ENCODE results near the gene HOXC5. TPM values are rescaled to one million over a fixed set of nuclear protein-coding genes. Genes with fewer than 3 reads are reported as not detected.

The HOXC5 gene
- total RNA-seq, 2 experiments from 2014 or later, result not detected

DNA sequence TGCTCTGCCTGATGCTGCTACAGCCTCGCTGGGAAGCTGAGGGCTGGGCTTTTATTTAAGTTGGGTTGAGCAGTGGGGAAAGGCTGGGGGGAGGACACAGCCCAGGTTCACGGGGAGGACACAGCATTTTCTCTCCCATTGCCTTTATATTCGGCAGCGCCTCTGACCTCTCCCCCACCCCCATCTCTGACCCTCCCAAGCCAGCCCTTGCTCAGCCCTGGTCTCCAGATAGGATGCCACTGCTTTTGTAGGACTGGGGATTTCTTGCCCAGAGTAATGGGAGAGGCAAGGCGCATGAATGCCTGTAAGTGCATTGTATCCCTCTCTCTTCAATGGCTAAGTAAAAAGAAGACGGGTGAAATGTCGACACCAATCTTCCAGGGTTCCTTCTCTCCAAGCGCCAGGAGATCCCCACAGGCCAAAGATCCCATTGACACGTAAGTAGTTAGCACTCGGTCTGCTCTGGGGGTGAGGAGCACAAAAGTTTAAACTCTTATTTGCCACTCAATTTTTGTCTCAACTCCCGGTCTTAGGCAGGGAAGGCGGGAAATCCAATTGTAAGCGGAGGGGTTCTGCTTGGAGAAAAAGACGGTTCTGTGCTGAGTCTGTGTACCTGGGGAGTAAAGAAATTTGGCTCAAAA, 25.4 kb downstream of the HOXC5 start:
- DNase-seq (no peak), ATAC-seq (ENCODE audit: poor library complexity) (no peak)
- Mint-ChIP-seq H3K9me3 (no peaks in the 10 kb centered on the region), H3K27ac (no peak overlapping the region), H3K36me3 (ENCODE audit: low read depth) (no peaks in the 10 kb centered on the region), H3K27me3 (peaks cover 96% of the 10 kb centered on the region), H3K4me3 (no peak overlapping the region), H3K4me1 (ENCODE audit: low read depth) (peaks cover 12% of the 10 kb centered on the region)
- CTCF ChIA-PET, result interaction anchor here (1.3 kb wide), 1 partner anchor 143 kb away, joined by 4 read pairs; no protein-coding TSS in a partner anchor
- Histone ChIP-seq H3K9me3 (ENCODE audit: control insufficient read depth in 1 of 2, insufficient read depth in 1 of 2, low read length in 2 of 2) (peaks cover 0 to 6% of the 10 kb centered on the region in 2 experiments), H3K4me1 (ENCODE audit: insufficient read depth, low read length) (peaks cover 13% of the 10 kb centered on the region), H3K27ac (ENCODE audit: low read depth in 1 of 2, low read length in 2 of 2) (no peak overlapping the region), H3K27me3 (ENCODE audit: control insufficient read depth in 1 of 2, insufficient read depth in 2 of 2, low read length in 2 of 2) (peaks cover 73 to 75% of the 10 kb centered on the region in 2 experiments), H3K36me3 (ENCODE audit: insufficient read depth, low read length) (no peaks in the 10 kb centered on the region), H3K4me3 (ENCODE audit: low read length) (no peak overlapping the region)
- POLR2A ChIA-PET, result no interaction called here
- intact Hi-C loops (cut with DNase I, micrococcal nuclease), result no loop called here
- TF ChIP-seq, protein P1, sequence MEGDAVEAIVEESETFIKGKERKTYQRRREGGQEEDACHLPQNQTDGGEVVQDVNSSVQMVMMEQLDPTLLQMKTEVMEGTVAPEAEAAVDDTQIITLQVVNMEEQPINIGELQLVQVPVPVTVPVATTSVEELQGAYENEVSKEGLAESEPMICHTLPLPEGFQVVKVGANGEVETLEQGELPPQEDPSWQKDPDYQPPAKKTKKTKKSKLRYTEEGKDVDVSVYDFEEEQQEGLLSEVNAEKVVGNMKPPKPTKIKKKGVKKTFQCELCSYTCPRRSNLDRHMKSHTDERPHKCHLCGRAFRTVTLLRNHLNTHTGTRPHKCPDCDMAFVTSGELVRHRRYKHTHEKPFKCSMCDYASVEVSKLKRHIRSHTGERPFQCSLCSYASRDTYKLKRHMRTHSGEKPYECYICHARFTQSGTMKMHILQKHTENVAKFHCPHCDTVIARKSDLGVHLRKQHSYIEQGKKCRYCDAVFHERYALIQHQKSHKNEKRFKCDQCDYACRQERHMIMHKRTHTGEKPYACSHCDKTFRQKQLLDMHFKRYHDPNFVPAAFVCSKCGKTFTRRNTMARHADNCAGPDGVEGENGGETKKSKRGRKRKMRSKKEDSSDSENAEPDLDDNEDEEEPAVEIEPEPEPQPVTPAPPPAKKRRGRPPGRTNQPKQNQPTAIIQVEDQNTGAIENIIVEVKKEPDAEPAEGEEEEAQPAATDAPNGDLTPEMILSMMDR (IDR thresholded peaks at IDR 0.05), result no peak

DNA sequence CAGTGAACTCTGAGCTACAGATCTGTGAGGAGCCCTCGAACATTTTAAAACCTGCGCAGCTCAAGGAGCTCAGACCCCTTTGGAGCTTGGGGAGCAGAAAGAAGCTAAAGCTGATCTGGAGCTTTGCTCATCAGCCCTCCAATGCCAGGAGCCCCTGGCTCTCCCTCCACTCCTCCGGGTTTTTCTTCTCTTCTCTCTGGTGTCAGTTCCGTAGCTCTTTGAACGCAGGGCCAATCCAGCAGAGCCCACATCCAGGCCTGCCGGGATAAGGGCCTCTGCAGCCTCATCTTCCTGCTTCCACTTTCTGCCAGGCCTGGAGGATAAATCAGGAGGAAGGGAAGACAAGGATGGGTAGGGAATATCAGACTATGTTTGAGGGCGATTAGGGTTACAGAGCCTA, 26.8 kb downstream of the HOXC5 start:
- CTCF ChIA-PET, result interaction anchor here (0.7 to 1.3 kb wide), 2 partner anchors 142 to 444 kb away, joined by 4 read pairs; no protein-coding TSS in a partner anchor
- H3K27ac ChIP-seq (ENCODE audit: low read depth in 1 of 2, low read length in 2 of 2), result no peak overlapping the region
- peaks cover 95% of the 10 kb centered on the region for H3K27me3 Mint-ChIP-seq
- H3K36me3 ChIP-seq (ENCODE audit: insufficient read depth, low read length), result no peaks in the 10 kb centered on the region
- H3K27me3 ChIP-seq (ENCODE audit: control insufficient read depth in 1 of 2, insufficient read depth in 2 of 2, low read length in 2 of 2), result peaks cover 71 to 76% of the 10 kb centered on the region in 2 experiments
- DNase-seq (no peak), ATAC-seq (ENCODE audit: poor library complexity) (no peak)
- TF ChIP-seq, protein P1 (IDR thresholded peaks at IDR 0.05), result no peak
- peaks cover 2% of the 10 kb centered on the region for H3K4me1 Mint-ChIP-seq (ENCODE audit: low read depth)
- no peak overlapping the region for H3K27ac Mint-ChIP-seq
- POLR2A ChIA-PET, result no interaction called here
- no peaks in the 10 kb centered on the region for H3K36me3 Mint-ChIP-seq (ENCODE audit: low read depth)
- H3K4me3 ChIP-seq (ENCODE audit: low read length), result no peak overlapping the region
- H3K4me1 ChIP-seq (ENCODE audit: insufficient read depth, low read length), result peaks cover 2% of the 10 kb centered on the region
- H3K4me3 Mint-ChIP-seq, result no peak overlapping the region
- no peaks in the 10 kb centered on the region for H3K9me3 Mint-ChIP-seq
- peaks cover 0 to 4% of the 10 kb centered on the region in 2 experiments for H3K9me3 ChIP-seq (ENCODE audit: control insufficient read depth in 1 of 2, insufficient read depth in 1 of 2, low read length in 2 of 2)
- intact Hi-C loops (cut with DNase I, micrococcal nuclease), result no loop called here

DNA sequence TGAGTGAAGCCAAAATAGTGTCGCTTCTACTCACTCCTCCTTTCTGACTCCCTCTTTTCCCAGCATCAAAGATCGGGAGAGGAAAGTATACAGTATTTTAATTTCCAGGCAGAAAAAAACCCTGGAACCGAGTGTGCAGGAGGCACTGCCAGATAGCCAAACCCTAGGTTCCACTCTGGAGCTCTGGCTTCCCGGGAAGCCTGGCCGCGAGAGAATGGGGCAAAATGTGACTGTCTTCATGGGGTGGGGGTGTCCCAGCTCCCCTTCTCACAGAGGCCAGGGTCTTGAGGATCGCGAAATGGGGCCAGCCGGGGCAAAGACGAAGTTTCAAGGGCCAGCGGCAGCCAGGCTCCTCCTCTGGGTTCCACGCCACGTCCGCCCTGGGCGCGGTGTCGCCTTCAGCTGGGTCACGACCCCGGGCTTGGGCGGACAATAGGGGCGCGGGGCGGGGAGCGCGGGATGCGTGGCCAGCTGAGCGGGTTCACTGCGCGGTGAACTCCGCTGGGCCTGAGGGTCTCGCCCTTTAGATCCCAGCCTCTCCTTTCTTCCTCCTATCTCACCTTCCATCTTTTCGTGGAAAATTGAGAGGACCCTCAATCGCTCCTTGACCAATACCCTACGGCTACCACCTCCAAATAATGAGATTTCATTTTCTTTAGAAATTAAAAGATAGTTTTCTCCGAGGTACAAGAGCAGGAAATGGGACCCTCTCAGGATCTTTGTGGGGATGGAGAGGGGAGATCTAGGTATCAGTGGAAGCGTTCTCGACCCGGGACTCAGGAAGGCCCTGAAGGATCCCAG, 27.5 kb downstream of the HOXC5 start:
- Histone ChIP-seq H3K27ac (ENCODE audit: low read depth in 1 of 2, low read length in 2 of 2) (no peak overlapping the region), H3K36me3 (ENCODE audit: insufficient read depth, low read length) (no peaks in the 10 kb centered on the region), H3K4me1 (ENCODE audit: insufficient read depth, low read length) (no peaks in the 10 kb centered on the region), H3K27me3 (ENCODE audit: control insufficient read depth in 1 of 2, insufficient read depth in 2 of 2, low read length in 2 of 2) (peaks cover 68 to 73% of the 10 kb centered on the region in 2 experiments), H3K9me3 (ENCODE audit: control insufficient read depth in 1 of 2, insufficient read depth in 1 of 2, low read length in 2 of 2) (peaks cover 0 to 4% of the 10 kb centered on the region in 2 experiments), H3K4me3 (ENCODE audit: low read length) (no peak overlapping the region)
- no peak overlapping the region for H3K4me3 Mint-ChIP-seq
- H3K27ac Mint-ChIP-seq, result no peak overlapping the region
- ChIA-PET POLR2A (no interaction called here), CTCF (no interaction called here)
- H3K4me1 Mint-ChIP-seq (ENCODE audit: low read depth), result no peaks in the 10 kb centered on the region
- TF ChIP-seq, protein P1 (IDR thresholded peaks at IDR 0.05), result no peak
- no peaks in the 10 kb centered on the region for H3K36me3 Mint-ChIP-seq (ENCODE audit: low read depth)
- intact Hi-C loops (cut with DNase I, micrococcal nuclease), result no loop called here
- DNase-seq (no peak), ATAC-seq (ENCODE audit: poor library complexity) (no peak)
- no peaks in the 10 kb centered on the region for H3K9me3 Mint-ChIP-seq
- H3K27me3 Mint-ChIP-seq, result peaks cover 94% of the 10 kb centered on the region
